DOHH2 (cell line): Measurements from ENCODE around the gene RANBP10.

Source experiments
- EZH2phosphoT487 ChIP-seq: fragments of 200-600 bp; sonication (generic); IDR thresholded peaks from 2 replicates; pipeline ENCODE4 v1.6.1; 2017; ENCODE audit warnings: borderline replicate concordance, mild to moderate bottlenecking, antibody characterized with exemption, low read length, moderate library complexity, mixed read lengths
- TF ChIP-seq, protein P1 (sequence below): fragments of 200-600 bp; sonication (generic); IDR thresholded peaks from one replicate; pipeline ENCODE4 v1.5.1; 2014; ENCODE audit warnings: antibody characterized with exemption, mild to moderate bottlenecking, low read depth, low read length; ENCODE audit not compliant: poor library complexity, severe bottlenecking

DNA sequence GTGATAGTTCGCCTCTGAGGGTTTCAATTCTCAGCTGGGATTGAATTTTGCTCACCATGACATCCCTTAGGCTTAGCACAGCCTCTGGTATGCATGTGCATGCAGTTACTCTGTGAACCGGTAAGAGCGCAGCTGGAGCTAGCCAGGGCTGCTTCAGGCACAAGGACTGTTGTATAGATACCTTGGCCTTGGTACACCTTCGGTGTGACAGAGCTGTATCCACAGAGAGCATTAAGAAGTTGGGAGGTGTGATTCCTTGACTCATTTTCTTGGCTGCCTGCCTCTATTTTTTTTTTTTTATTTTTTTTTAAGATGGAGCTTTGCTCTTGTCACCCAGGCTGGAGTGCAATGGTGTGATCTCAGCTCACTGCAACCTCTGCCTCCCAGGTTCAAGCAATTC is 38.1 kb upstream of the RANBP10 start:
- TF ChIP-seq, protein P1, sequence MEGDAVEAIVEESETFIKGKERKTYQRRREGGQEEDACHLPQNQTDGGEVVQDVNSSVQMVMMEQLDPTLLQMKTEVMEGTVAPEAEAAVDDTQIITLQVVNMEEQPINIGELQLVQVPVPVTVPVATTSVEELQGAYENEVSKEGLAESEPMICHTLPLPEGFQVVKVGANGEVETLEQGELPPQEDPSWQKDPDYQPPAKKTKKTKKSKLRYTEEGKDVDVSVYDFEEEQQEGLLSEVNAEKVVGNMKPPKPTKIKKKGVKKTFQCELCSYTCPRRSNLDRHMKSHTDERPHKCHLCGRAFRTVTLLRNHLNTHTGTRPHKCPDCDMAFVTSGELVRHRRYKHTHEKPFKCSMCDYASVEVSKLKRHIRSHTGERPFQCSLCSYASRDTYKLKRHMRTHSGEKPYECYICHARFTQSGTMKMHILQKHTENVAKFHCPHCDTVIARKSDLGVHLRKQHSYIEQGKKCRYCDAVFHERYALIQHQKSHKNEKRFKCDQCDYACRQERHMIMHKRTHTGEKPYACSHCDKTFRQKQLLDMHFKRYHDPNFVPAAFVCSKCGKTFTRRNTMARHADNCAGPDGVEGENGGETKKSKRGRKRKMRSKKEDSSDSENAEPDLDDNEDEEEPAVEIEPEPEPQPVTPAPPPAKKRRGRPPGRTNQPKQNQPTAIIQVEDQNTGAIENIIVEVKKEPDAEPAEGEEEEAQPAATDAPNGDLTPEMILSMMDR: no peak
- TF ChIP-seq EZH2phosphoT487: no peak
